A549 (cell line): Measurements from ENCODE around the gene OSBPL3. TPM values are rescaled to one million over a fixed set of nuclear protein-coding genes. Genes with fewer than 3 reads are reported as not detected.

Source experiments
- ATAC-seq, 2 experiments: fragments of 200-7000 bp in 1 of 2; fragments of >200 bp in 1 of 2; cut with Nextera tagmentation in 1 of 2; cut with Tn5 transposase in 1 of 2; 3 replicates each; pipeline versions ENCODE4 v1.8.0 to v1.9.1; 2018 to 2020; ENCODE audit warnings: mild to moderate bottlenecking in 1 of 2, moderate library complexity in 1 of 2
- CTCF ChIA-PET: fragments of 300-600 bp; sonication (Branson Sonifier 250); formaldehyde crosslinking; extraction: SDS; loops from one replicate; lab custom pipeline; 2021; ENCODE audit warnings: antibody characterized with exemption, inconsistent platforms; lab: Yijun Ruan, JAX
- POLR2A ChIA-PET: fragments of 350-600 bp; formaldehyde crosslinking; extraction: SDS; loops from one replicate; lab custom pipeline; 2021; ENCODE audit warnings: antibody characterized with exemption, inconsistent platforms; lab: Yijun Ruan, JAX
- DNase-seq, 2 experiments: peaks; one replicate each; pipeline versions ENCODE4 v3.0.0 to v3.0.0-alpha.2; 2011 to 2016; ENCODE audit warnings: low read depth in 1 of 2, low spot score in 1 of 2
- FAIRE-seq: peaks from 2 replicates; lab custom pipeline; 2011; peaks lifted over from hg19 to GRCh38; lab: Jason Lieb, UNC
- H3K27ac ChIP-seq, 2 experiments: fragments of >200 bp; sonication (Bioruptor Twin); formaldehyde crosslinking; 3 replicates each; pipeline ENCODE4 v1.5.1; 2016 to 2017
- H3K4me1 ChIP-seq: fragments of >200 bp; sonication (Bioruptor Twin); formaldehyde crosslinking; 3 replicates; pipeline ENCODE4 v1.6.1; 2016
- H3K4me2 ChIP-seq: fragments of >200 bp; sonication (Bioruptor Twin); formaldehyde crosslinking; 3 replicates; pipeline ENCODE4 v1.6.1; 2016
- H3K4me3 ChIP-seq: fragments of >200 bp; sonication (Bioruptor Twin); formaldehyde crosslinking; 3 replicates; pipeline ENCODE4 v1.5.1; 2016
- H3K9me3 ChIP-seq: fragments of >200 bp; sonication (Bioruptor Twin); formaldehyde crosslinking; 3 replicates; pipeline ENCODE4 v1.6.1; 2016
- CHD2 ChIP-seq: fragments of 150-350 bp; IDR thresholded peaks from 2 replicates; pipeline ENCODE4 v1.6.1; 2014; ENCODE audit warnings: low read length; ENCODE audit not compliant: partially characterized antibody
- CTCF ChIP-seq: fragments of >200 bp; sonication (Bioruptor Twin); formaldehyde crosslinking; IDR thresholded peaks from 3 replicates; pipeline ENCODE4 v1.5.1; 2016
- EHMT2 ChIP-seq: fragments of 200-600 bp; sonication (generic); IDR thresholded peaks from 2 replicates; pipeline ENCODE4 v1.6.1; 2016; ENCODE audit warnings: antibody characterized with exemption, low read depth, mild to moderate bottlenecking, moderate library complexity
- ELK1 ChIP-seq: fragments of 150-350 bp; IDR thresholded peaks from 2 replicates; pipeline ENCODE4 v1.6.1; 2014; ENCODE audit warnings: low read depth, mild to moderate bottlenecking, low read length
- HOXB5 ChIP-seq: fragments of 250-450 bp; sonication (Bioruptor Pico); IDR thresholded peaks from 2 replicates; pipeline ENCODE4 v1.5.0; 2020; ENCODE audit warnings: mild to moderate bottlenecking, moderate library complexity
- JUN ChIP-seq, 2 experiments: fragments of >200 bp; sonication (Bioruptor Twin); formaldehyde crosslinking; IDR thresholded peaks; 2 replicates in 1 of 2; 3 replicates in 1 of 2; pipeline ENCODE4 v1.6.1; 2016 to 2017
- JUNB ChIP-seq: fragments of >200 bp; sonication (Bioruptor Twin); formaldehyde crosslinking; IDR thresholded peaks from 2 replicates; pipeline ENCODE4 v1.6.1; 2016
- KDM5A ChIP-seq: fragments of 200-600 bp; sonication (generic); IDR thresholded peaks from 2 replicates; pipeline ENCODE4 v1.6.1; 2016; ENCODE audit warnings: antibody characterized with exemption, mild to moderate bottlenecking
- MAFK ChIP-seq: fragments of 450-650 bp; IDR thresholded peaks from 2 replicates; pipeline ENCODE4 v1.6.1; 2014; ENCODE audit not compliant: partially characterized antibody
- MAX ChIP-seq: IDR thresholded peaks from 2 replicates; pipeline ENCODE4 v1.6.1; 2012
- MAZ ChIP-seq: fragments of 150-350 bp; IDR thresholded peaks from 2 replicates; pipeline ENCODE4 v1.6.1; 2014; ENCODE audit warnings: antibody characterized with exemption, low read depth, low read length, borderline replicate concordance
- POLR2A ChIP-seq: IDR thresholded peaks from 2 replicates; pipeline ENCODE4 v1.6.1; 2012; ENCODE audit warnings: mild to moderate bottlenecking, low read length
- POLR2AphosphoS2 ChIP-seq: conservative IDR thresholded peaks from 2 replicates; pipeline ENCODE4 v1.6.1; 2012; ENCODE audit warnings: low read length, improper control_type of control experiment, inconsistent platforms
- RARB ChIP-seq: fragments of 250-450 bp; sonication (Bioruptor Pico); IDR thresholded peaks from 2 replicates; pipeline ENCODE4 v1.8.0; 2021; ENCODE audit warnings: mild to moderate bottlenecking, moderate library complexity
- RCOR1 ChIP-seq: fragments of 150-350 bp; IDR thresholded peaks from 2 replicates; pipeline ENCODE4 v1.6.1; 2014; ENCODE audit warnings: antibody characterized with exemption, low read length, low read depth
- RNF2 ChIP-seq: fragments of 200-600 bp; sonication (generic); IDR thresholded peaks from 2 replicates; pipeline ENCODE4 v1.6.1; 2016; ENCODE audit warnings: low read depth, mild to moderate bottlenecking, antibody characterized with exemption, moderate library complexity, borderline replicate concordance
- SMC3 ChIP-seq: fragments of >200 bp; sonication (Bioruptor Twin); formaldehyde crosslinking; IDR thresholded peaks from 3 replicates; pipeline ENCODE4 v1.6.1; 2018; ENCODE audit warnings: inconsistent platforms
- TP53 ChIP-seq: fragments of 250-450 bp; sonication (Bioruptor Pico); IDR thresholded peaks from 2 replicates; pipeline ENCODE4 v1.5.0; 2021; ENCODE audit warnings: mild to moderate bottlenecking, moderate library complexity
- ZFP36 ChIP-seq: fragments of 450-650 bp; IDR thresholded peaks from 2 replicates; pipeline ENCODE4 v1.6.1; 2014; ENCODE audit warnings: borderline replicate concordance; ENCODE audit not compliant: partially characterized antibody
- WGBS: methylation state at CpG from one replicate; pipeline ENCODE4 v1.1.6; 2017; ENCODE audit errors: missing lambda C conversion rate; 5-methylcytosine and 5-hydroxymethylcytosine counted together
- polyA plus RNA-seq, 4 experiments: library from polyadenylated mRNA; depleted of rRNA in 3 of 4; stranded (reverse); fragments of >200 nt; fragmentation: RNase III in 1 of 4; extraction: RNeasy Plus Mini Kit Qiagen cat#74134 plus additional on column Dnase treatment in 1 of 4; gene quantifications; 2 replicates in 3 of 4; 3 replicates in 1 of 4; pipeline ENCODE4 v1.2.3, GENCODE V29; 2011 to 2017
- TF ChIP-seq, protein P1 (sequence below): fragments of >200 bp; sonication (Bioruptor Twin); formaldehyde crosslinking; IDR thresholded peaks from 2 replicates; pipeline ENCODE4 v1.6.1; 2016
- TF ChIP-seq, protein P2 (sequence below): fragments of 200-600 bp; sonication (generic); IDR thresholded peaks from 2 replicates; pipeline ENCODE4 v1.6.1; 2016; ENCODE audit warnings: antibody characterized with exemption, mild to moderate bottlenecking, moderate library complexity

OSBPL3 gene
- polyA plus RNA-seq, 2 of the 4 experiments (the other 2 are of a cell fraction), result 10.9 to 17.4 TPM

DNA sequence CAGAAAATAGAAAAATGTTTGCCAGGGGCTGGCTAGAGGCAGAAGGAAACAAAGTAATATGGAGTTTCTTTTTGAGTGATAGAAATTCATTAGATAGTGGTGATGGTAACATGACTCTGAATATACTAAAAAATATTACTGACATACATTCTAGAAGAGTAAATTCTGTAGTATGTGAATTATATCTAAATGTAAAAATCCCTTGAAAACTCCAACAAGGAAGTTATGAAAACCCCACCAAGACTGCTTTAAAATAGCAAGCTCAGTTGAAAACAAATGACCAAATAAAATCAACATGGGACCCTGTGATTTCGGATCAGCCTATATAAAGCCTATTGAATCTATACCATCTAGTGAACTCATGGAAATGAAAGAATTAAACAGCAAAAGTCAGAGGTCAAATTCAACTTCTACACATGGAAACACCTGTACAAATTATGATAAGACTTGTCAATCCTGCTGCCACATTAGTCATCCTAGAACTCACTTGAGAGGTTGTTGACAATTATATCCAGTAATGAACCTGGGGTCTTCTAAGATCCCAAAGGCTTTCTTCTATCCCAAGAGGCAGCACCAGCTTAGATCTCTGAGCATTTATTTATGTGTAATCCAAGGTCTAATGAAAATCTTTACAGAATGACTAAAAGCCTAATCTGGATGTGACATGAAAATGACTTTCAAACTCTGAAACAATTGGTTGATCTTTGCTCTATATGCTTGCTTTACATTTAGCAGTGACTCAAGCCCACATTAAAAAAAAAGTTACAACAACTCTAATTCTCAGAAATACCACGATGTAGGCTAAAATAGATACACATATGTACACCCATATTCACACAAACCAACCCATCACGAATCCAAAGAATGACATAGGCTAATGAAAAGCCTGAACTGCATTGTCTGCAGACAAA lies 59.3 kb downstream of the OSBPL3 start:
- CTCF ChIA-PET, result no interaction called here
- POLR2A ChIA-PET, result no interaction called here

GRCh38 chr7:24917510-24918239 lies 62.3 kb downstream of the OSBPL3 start:
- peak; percentile 46 for FAIRE-seq
- TF ChIP-seq ELK1, result no peak
- TF ChIP-seq EHMT2, result no peak
- no peak for TF ChIP-seq KDM5A
- TF ChIP-seq SMC3, result no peak
- TF ChIP-seq RCOR1, result no peak
- no peak for TF ChIP-seq JUNB
- no peak for TF ChIP-seq RARB
- TF ChIP-seq, protein P1, sequence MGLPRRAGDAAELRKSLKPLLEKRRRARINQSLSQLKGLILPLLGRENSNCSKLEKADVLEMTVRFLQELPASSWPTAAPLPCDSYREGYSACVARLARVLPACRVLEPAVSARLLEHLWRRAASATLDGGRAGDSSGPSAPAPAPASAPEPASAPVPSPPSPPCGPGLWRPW, result no peak
- TF ChIP-seq TP53 (CRISPR knock-in tag), result no peak
- TF ChIP-seq MAZ, result no peak
- TF ChIP-seq ZFP36, result no peak
- no peak for TF ChIP-seq CTCF
- TF ChIP-seq, protein P2, sequence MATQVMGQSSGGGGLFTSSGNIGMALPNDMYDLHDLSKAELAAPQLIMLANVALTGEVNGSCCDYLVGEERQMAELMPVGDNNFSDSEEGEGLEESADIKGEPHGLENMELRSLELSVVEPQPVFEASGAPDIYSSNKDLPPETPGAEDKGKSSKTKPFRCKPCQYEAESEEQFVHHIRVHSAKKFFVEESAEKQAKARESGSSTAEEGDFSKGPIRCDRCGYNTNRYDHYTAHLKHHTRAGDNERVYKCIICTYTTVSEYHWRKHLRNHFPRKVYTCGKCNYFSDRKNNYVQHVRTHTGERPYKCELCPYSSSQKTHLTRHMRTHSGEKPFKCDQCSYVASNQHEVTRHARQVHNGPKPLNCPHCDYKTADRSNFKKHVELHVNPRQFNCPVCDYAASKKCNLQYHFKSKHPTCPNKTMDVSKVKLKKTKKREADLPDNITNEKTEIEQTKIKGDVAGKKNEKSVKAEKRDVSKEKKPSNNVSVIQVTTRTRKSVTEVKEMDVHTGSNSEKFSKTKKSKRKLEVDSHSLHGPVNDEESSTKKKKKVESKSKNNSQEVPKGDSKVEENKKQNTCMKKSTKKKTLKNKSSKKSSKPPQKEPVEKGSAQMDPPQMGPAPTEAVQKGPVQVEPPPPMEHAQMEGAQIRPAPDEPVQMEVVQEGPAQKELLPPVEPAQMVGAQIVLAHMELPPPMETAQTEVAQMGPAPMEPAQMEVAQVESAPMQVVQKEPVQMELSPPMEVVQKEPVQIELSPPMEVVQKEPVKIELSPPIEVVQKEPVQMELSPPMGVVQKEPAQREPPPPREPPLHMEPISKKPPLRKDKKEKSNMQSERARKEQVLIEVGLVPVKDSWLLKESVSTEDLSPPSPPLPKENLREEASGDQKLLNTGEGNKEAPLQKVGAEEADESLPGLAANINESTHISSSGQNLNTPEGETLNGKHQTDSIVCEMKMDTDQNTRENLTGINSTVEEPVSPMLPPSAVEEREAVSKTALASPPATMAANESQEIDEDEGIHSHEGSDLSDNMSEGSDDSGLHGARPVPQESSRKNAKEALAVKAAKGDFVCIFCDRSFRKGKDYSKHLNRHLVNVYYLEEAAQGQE, result no peak
- TF ChIP-seq MAX, result no peak
- no peak for TF ChIP-seq RNF2
- no peak for TF ChIP-seq MAFK
- no peak for TF ChIP-seq HOXB5 (CRISPR knock-in tag)
- no peak for TF ChIP-seq CHD2
- TF ChIP-seq JUN (IDR thresholded peaks at IDR 0.05), result no peak
- TF ChIP-seq POLR2A, result no peak
- Histone ChIP-seq H3K4me3 (no peak overlapping the region), H3K27ac (no peak overlapping the region), H3K9me3 (no peaks in the 10 kb centered on the region), H3K4me1 (peaks cover 17% of the 10 kb centered on the region; the same call in 2 of the 3 replicates), H3K4me2 (no peak overlapping the region)
- 94% methylated on average over 3 of the region's 3 CpGs for WGBS
- POLR2A ChIA-PET, result no interaction called here
- DNase-seq, result no peak
- CTCF ChIA-PET, result no interaction called here
- ATAC-seq, result no peak

More for the DNA sequence above, 59.3 kb downstream of the OSBPL3 start:
- 88% methylated on average over 3 of the region's 3 CpGs for WGBS
- DNase-seq, result no peak
- peaks cover 23% of the 10 kb centered on the region; the same call in 2 of the 3 replicates for H3K4me1 ChIP-seq
- no peak for FAIRE-seq
- H3K4me2 ChIP-seq, result no peak overlapping the region
- H3K9me3 ChIP-seq, result no peaks in the 10 kb centered on the region
- no peak for ATAC-seq
- no peak overlapping the region for H3K4me3 ChIP-seq
- no peak for TF ChIP-seq JUN (IDR thresholded peaks at IDR 0.05)
- no peak for TF ChIP-seq RARB
- TF ChIP-seq POLR2AphosphoS2, result no peak
- TF ChIP-seq RNF2, result no peak
- H3K27ac ChIP-seq, result no peak overlapping the region
